DND-41 (cell line): ENCODE data around the gene SFXN5.

Experiments used
- ATAC-seq: fragments of 200-7000 bp; cut with Tn5 transposase; 3 replicates; pipeline ENCODE4 v1.9.1; 2021; ENCODE audit warnings: low read depth; ENCODE audit not compliant: insufficient read depth
- DNase-seq: peaks from one replicate; pipeline ENCODE4 v3.0.0-alpha.2; 2020
- H2AFZ ChIP-seq: 2 replicates; pipeline ENCODE4 v1.6.0; 2012; ENCODE audit warnings: low read depth, low read length
- H3K27ac ChIP-seq: 2 replicates; pipeline ENCODE4 v1.5.1; 2012; ENCODE audit warnings: low read length, inconsistent platforms
- H3K27me3 ChIP-seq: fragments of 200-600 bp; sonication (generic); 2 replicates; pipeline ENCODE4 v1.6.0; 2012; ENCODE audit warnings: low read length, mild to moderate bottlenecking, inconsistent platforms; ENCODE audit not compliant: insufficient read depth, poor library complexity
- H3K36me3 ChIP-seq: 2 replicates; pipeline ENCODE4 v1.5.1; 2012; ENCODE audit warnings: low read length, inconsistent platforms; ENCODE audit not compliant: insufficient read depth
- H3K4me1 ChIP-seq: 2 replicates; pipeline ENCODE4 v1.5.1; 2012; ENCODE audit warnings: mild to moderate bottlenecking, low read length; ENCODE audit not compliant: insufficient read depth
- H3K4me2 ChIP-seq: 2 replicates; pipeline ENCODE4 v1.6.0; 2012; ENCODE audit warnings: mild to moderate bottlenecking, moderate library complexity, low read length, inconsistent platforms; ENCODE audit not compliant: insufficient read depth
- H3K4me3 ChIP-seq, 2 experiments: fragments of 200-600 bp in 1 of 2; shearing (Covaris generic) in 1 of 2; 2 replicates each; pipeline ENCODE4 v1.5.1; 2012 to 2016; ENCODE audit warnings: inconsistent platforms in 2 of 2, low read length in 2 of 2, mild to moderate bottlenecking in 2 of 2, low read depth in 1 of 2, moderate library complexity in 1 of 2
- H3K79me2 ChIP-seq: 2 replicates; pipeline ENCODE4 v1.6.0; 2012; ENCODE audit warnings: low read length, inconsistent platforms; ENCODE audit not compliant: insufficient read depth
- H3K9ac ChIP-seq: 2 replicates; pipeline ENCODE4 v1.6.0; 2012; ENCODE audit warnings: low read depth, mild to moderate bottlenecking, inconsistent platforms, low read length, moderate library complexity
- H3K9me3 ChIP-seq: 2 replicates; pipeline ENCODE4 v1.5.1; 2012; ENCODE audit warnings: low read length, moderate library complexity, mild to moderate bottlenecking, inconsistent platforms; ENCODE audit not compliant: insufficient read depth, severe bottlenecking
- H4K20me1 ChIP-seq: 2 replicates; pipeline ENCODE4 v1.6.0; 2012; ENCODE audit warnings: low read length; ENCODE audit not compliant: insufficient read depth
- EZH2 ChIP-seq: IDR thresholded peaks from 3 replicates; pipeline ENCODE4 v1.6.1; 2012; ENCODE audit warnings: borderline replicate concordance, low read depth, mild to moderate bottlenecking, moderate library complexity, low read length, inconsistent platforms; ENCODE audit not compliant: severe bottlenecking
- TF ChIP-seq, protein P1 (sequence below): IDR thresholded peaks from 2 replicates; pipeline ENCODE4 v1.5.1; 2012; ENCODE audit warnings: borderline replicate concordance, low read length, moderate library complexity, mild to moderate bottlenecking; ENCODE audit not compliant: poor library complexity, severe bottlenecking; ENCODE audit errors: extremely low read depth

Gene SFXN5

GRCh38 chr2:72919414-72920317, 151.8 kb downstream of the SFXN5 start:
- Histone ChIP-seq H3K36me3 (no peaks in the 10 kb centered on the region), H3K27ac (no peak overlapping the region), H3K79me2 (no peaks in the 10 kb centered on the region), H3K4me2 (no peak overlapping the region), H3K4me1 (no peaks in the 10 kb centered on the region), H3K9me3 (no peaks in the 10 kb centered on the region), H3K27me3 (no peaks in the 10 kb centered on the region), H2AFZ (no peak overlapping the region), H3K4me3 (no peak overlapping the region), H3K9ac (no peak overlapping the region), H4K20me1 (no peaks in the 10 kb centered on the region)
- ATAC-seq (no peak), DNase-seq (no peak)
- TF ChIP-seq EZH2: no peak
- TF ChIP-seq, protein P1, sequence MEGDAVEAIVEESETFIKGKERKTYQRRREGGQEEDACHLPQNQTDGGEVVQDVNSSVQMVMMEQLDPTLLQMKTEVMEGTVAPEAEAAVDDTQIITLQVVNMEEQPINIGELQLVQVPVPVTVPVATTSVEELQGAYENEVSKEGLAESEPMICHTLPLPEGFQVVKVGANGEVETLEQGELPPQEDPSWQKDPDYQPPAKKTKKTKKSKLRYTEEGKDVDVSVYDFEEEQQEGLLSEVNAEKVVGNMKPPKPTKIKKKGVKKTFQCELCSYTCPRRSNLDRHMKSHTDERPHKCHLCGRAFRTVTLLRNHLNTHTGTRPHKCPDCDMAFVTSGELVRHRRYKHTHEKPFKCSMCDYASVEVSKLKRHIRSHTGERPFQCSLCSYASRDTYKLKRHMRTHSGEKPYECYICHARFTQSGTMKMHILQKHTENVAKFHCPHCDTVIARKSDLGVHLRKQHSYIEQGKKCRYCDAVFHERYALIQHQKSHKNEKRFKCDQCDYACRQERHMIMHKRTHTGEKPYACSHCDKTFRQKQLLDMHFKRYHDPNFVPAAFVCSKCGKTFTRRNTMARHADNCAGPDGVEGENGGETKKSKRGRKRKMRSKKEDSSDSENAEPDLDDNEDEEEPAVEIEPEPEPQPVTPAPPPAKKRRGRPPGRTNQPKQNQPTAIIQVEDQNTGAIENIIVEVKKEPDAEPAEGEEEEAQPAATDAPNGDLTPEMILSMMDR: no peak

DNA sequence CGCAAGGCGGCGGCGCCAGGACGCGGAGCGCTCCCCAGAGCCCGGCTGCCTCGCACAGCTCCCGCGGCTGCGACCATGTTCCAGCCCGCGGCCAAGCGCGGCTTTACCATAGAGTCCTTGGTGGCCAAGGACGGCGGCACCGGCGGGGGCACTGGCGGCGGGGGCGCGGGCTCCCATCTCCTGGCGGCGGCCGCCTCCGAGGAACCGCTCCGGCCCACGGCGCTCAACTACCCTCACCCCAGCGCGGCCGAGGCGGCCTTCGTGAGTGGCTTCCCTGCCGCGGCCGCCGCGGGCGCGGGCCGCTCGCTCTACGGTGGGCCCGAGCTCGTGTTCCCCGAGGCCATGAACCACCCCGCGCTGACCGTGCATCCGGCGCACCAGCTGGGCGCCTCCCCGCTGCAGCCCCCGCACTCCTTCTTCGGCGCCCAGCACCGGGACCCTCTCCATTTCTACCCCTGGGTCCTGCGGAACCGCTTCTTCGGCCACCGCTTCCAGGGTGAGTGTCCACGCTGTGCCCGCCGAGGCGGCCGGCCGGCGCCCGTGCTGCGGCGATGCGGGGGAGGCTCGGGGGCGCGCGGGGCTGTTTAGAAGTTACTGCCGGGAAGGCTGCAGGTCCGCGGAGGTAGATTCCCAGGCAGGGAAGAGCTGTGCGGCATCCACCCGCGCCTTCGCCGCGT, 153.5 kb downstream of the SFXN5 start:
- no peaks in the 10 kb centered on the region for H4K20me1 ChIP-seq
- TF ChIP-seq, protein P1: no peak
- TF ChIP-seq EZH2: no peak
- H3K9ac ChIP-seq: no peak overlapping the region
- no peaks in the 10 kb centered on the region for H3K4me1 ChIP-seq
- H3K79me2 ChIP-seq: no peaks in the 10 kb centered on the region
- H3K27ac ChIP-seq: no peak overlapping the region
- H3K9me3 ChIP-seq: no peaks in the 10 kb centered on the region
- peaks cover 9% of the 10 kb centered on the region for H3K27me3 ChIP-seq
- H3K36me3 ChIP-seq: no peaks in the 10 kb centered on the region
- no peak overlapping the region for H3K4me2 ChIP-seq
- no peak for DNase-seq
- no peak overlapping the region for H3K4me3 ChIP-seq
- no peak for ATAC-seq
- H2AFZ ChIP-seq: no peak overlapping the region

- Histone ChIP-seq H3K79me2 (no peaks in the 10 kb centered on the region), H3K4me1 (no peaks in the 10 kb centered on the region), H2AFZ (no peak within 1 kb of the TSS), H3K36me3 (no peaks in the 10 kb centered on the region), H4K20me1 (no peaks in the 10 kb centered on the region), H3K4me2 (no peak within 1 kb of the TSS), H3K9me3 (no peaks in the 10 kb centered on the region), H3K9ac (no peak within 1 kb of the TSS), H3K27me3 (peaks cover 9% of the 10 kb centered on the region), H3K4me3 (no peak within 1 kb of the TSS), H3K27ac (no peak within 1 kb of the TSS)
- TF ChIP-seq, protein P1: no peak
- TF ChIP-seq EZH2: no peak
- DNase-seq (no peak), ATAC-seq (no peak)
These were observed 154.2 kb downstream of the SFXN5 start, which contains the start of gene EMX1 for GRCh38 chr2:72917138-72917876. Gene EMX1 (plus strand): TSS chr2:72917519. CDS start chr2:72917853, 334 bp downstream.
